Kidney (tissue), 14 donors: Measurements from ENCODE around the gene FSTL5. TPM values are rescaled to one million over a fixed set of nuclear protein-coding genes. Genes with fewer than 3 reads are reported as not detected.

ENCODE experiments used
- DNase-seq, 5 donors: peaks; one replicate each; pipeline ENCODE4 v3.0.0-alpha.2; 2013 to 2020
- FAIRE-seq: peaks from 2 replicates; lab custom pipeline; 2012; peaks lifted over from hg19 to GRCh38; lab: Jason Lieb, UNC
- H3K27ac ChIP-seq, 2 donors: one replicate each; pipeline ENCODE4 v1.7.0; 2013; ENCODE audit warnings: low read depth in 2 of 2, low read length in 2 of 2, inconsistent platforms in 1 of 2
- H3K27me3 ChIP-seq: one replicate; pipeline ENCODE4 v1.7.1; 2013; ENCODE audit warnings: low read length, inconsistent platforms; ENCODE audit not compliant: control insufficient read depth, insufficient read depth
- H3K36me3 ChIP-seq, 3 donors: one replicate each; pipeline versions ENCODE4 v1.7.0 to v1.7.1; 2013; ENCODE audit warnings: low read length in 3 of 3, control low read depth in 1 of 3, inconsistent platforms in 1 of 3; ENCODE audit not compliant: insufficient read depth in 3 of 3, control insufficient read depth in 2 of 3
- H3K4me1 ChIP-seq, 3 donors: one replicate each; pipeline versions ENCODE4 v1.7.0 to v1.7.1; 2013; ENCODE audit warnings: low read length in 3 of 3, inconsistent platforms in 1 of 3, low read depth in 1 of 3; ENCODE audit not compliant: control insufficient read depth in 2 of 3, insufficient read depth in 2 of 3
- H3K4me3 ChIP-seq, 3 donors: one replicate each; pipeline versions ENCODE4 v1.7.0 to v1.8.1; 2013; ENCODE audit warnings: low read length in 3 of 3, control low read depth in 1 of 3, inconsistent platforms in 1 of 3
- H3K9ac ChIP-seq, 3 donors: one replicate each; pipeline versions ENCODE4 v1.7.0 to v1.7.1; 2013; ENCODE audit warnings: low read length in 3 of 3, control low read depth in 1 of 3, inconsistent platforms in 1 of 3
- H3K9me3 ChIP-seq, 3 donors: one replicate each; pipeline versions ENCODE4 v1.7.0 to v1.7.1; 2013; ENCODE audit warnings: low read length in 3 of 3, control low read depth in 1 of 3, inconsistent platforms in 1 of 3; ENCODE audit not compliant: control insufficient read depth in 2 of 3, insufficient read depth in 1 of 3
- intact Hi-C: fragments of 100-400 bp; cut with DNase I; formaldehyde crosslinking; loops from one replicate; pipeline ENCODE4 v1.11.1; 2022
- polyA plus RNA-seq: library from polyadenylated mRNA; stranded (reverse); fragments of 350-450 nt; fragmentation: Illumina TruSeq; extraction: RNeasy Lipid Tissue Mini Kit (QIAGEN cat#74804); gene quantifications from one replicate; pipeline ENCODE4 v1.2.3, GENCODE V29; 2014; ENCODE audit warnings: low read depth, low replicate concordance; ENCODE audit not compliant: insufficient read depth
- total RNA-seq: library from RNA; stranded (reverse); fragmentation: NEBNext Ultra II Directional; extraction: Animal tissue kit (Norgen Biotek cat#: 25700); gene quantifications from one replicate; pipeline ENCODE4 v1.2.1, GENCODE V29; 2021
- TF ChIP-seq, protein P1 (sequence below): IDR thresholded peaks from 3 replicates; pipeline ENCODE4 v1.5.1; 2012; ENCODE audit warnings: mild to moderate bottlenecking, moderate library complexity, borderline replicate concordance; ENCODE audit not compliant: insufficient read depth; ENCODE audit errors: extremely low read depth
- donor health status: control.
- donor health status: control.
- donor health status: control.
- donor health status: control.
- donor health status: control.
- donor health status: DM: yes; HTN: yes; CAD: no.
- donor health status: Normal renal cell carcinoma (clear cell type).

Gene FSTL5
- total and polyA plus RNA-seq, 2 donors from 2014 or later, result 0.09 TPM; not detected in 1

DNA sequence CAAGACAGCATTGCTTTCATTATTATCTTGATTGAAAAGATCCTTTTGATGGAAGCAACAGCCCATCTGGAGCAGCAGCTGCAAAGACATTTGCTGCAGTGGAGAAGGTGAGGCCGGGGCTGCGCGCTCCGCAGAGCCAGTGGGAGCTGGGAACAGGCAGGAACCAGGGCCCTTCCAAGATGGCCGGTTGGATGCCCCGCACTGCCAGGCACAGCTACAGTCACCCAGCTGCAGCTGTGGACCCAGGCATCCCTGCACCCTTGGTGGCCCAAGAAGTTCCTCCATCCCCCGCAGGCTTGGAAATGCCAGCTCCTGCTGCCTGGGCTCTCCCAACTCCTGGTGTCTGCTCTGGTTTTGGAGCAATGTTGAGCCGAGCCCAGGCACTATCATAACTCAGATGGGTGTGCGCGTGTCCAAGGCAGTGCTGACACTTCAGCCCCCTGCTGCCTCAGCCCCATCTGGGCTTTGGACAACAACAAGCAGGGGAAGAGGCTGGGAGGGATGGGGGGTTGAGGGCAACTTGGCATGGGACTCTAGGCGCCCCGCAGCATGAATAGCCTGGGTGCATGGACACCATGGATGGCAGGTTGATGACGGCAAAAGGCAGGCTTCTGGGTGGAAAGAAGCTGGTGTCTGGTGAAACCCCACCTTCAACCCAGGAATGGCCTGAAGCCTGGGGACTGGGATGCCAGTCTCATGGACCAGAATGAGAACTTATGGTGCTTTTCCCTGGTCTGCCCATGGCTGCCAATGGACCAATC is 371.8 kb downstream of the FSTL5 start:
- Histone ChIP-seq H3K27me3 (no peaks in the 10 kb centered on the region), H3K4me3 (no peak overlapping the region), H3K27ac (no peak overlapping the region), H3K9me3 (peaks cover 0 to 5% (median 0%) of the 10 kb centered on the region in 3 donors), H3K36me3 (no peaks in the 10 kb centered on the region), H3K4me1 (no peaks in the 10 kb centered on the region), H3K9ac (no peak overlapping the region)
- TF ChIP-seq, protein P1, sequence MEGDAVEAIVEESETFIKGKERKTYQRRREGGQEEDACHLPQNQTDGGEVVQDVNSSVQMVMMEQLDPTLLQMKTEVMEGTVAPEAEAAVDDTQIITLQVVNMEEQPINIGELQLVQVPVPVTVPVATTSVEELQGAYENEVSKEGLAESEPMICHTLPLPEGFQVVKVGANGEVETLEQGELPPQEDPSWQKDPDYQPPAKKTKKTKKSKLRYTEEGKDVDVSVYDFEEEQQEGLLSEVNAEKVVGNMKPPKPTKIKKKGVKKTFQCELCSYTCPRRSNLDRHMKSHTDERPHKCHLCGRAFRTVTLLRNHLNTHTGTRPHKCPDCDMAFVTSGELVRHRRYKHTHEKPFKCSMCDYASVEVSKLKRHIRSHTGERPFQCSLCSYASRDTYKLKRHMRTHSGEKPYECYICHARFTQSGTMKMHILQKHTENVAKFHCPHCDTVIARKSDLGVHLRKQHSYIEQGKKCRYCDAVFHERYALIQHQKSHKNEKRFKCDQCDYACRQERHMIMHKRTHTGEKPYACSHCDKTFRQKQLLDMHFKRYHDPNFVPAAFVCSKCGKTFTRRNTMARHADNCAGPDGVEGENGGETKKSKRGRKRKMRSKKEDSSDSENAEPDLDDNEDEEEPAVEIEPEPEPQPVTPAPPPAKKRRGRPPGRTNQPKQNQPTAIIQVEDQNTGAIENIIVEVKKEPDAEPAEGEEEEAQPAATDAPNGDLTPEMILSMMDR, result no peak
- peak in 1 of 5 donors; percentile 53 for DNase-seq
- FAIRE-seq, result no peak
- intact Hi-C loops, result no loop called here

- H3K27ac ChIP-seq, result no peak overlapping the region
- intact Hi-C loops, result no loop called here
- no peak overlapping the region for H3K9ac ChIP-seq
- H3K36me3 ChIP-seq, result no peaks in the 10 kb centered on the region
- FAIRE-seq (no peak), DNase-seq (no peak)
- no peaks in the 10 kb centered on the region for H3K9me3 ChIP-seq
- TF ChIP-seq, protein P1, result no peak
- H3K4me1 ChIP-seq, result no peaks in the 10 kb centered on the region
- no peaks in the 10 kb centered on the region for H3K27me3 ChIP-seq
- H3K4me3 ChIP-seq, result no peak overlapping the region
These were observed 396.7 kb downstream of the FSTL5 start for GRCh38 chr4:161767116-161767515.

DNA sequence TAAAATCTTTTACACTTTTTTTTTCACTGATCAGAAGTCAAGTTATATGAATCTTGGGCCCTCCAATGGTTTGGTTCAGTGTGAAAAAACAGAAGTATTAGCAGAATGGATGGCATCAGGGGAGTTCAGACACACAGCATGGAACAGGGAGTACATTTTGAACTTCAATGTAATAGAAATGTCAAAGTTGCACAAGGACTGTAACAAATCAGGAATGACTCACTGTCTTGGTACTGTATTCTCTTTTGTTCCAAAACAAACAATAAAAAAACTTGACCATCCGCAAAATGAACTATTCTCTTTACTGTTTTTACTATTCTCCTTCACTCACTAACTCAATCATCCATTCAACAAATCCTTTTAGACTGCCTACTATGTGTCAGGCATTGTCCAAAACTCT is 401.0 kb downstream of the FSTL5 start:
- intact Hi-C loops, result no loop called here
- H3K27ac ChIP-seq, result no peak overlapping the region
- TF ChIP-seq, protein P1, result no peak
- H3K36me3 ChIP-seq, result no peaks in the 10 kb centered on the region
- FAIRE-seq (no peak), DNase-seq (no peak)
- H3K4me3 ChIP-seq, result no peak overlapping the region
- no peaks in the 10 kb centered on the region for H3K9me3 ChIP-seq
- H3K9ac ChIP-seq, result no peak overlapping the region
- no peaks in the 10 kb centered on the region for H3K4me1 ChIP-seq
- no peaks in the 10 kb centered on the region for H3K27me3 ChIP-seq
